Stimulated activated memory B cell treated with anti-CD40 and anti-IgM and Interleukin-4, amounts not matched to agents 10 μg/mL and 1 μg/mL and 100 μg/mL, for 72 hours (primary cell): ENCODE results near the gene HIGD1A.

ENCODE experiments used
- ATAC-seq: fragments of 150-1000 bp; cut with Tn5 transposase; 2 replicates; pipeline ENCODE4 v1.10.0; 2021
- H3K27ac Mint-ChIP-seq: one replicate; pipeline ENCODE4 v1.8.0; 2022; ENCODE audit warnings: mild to moderate bottlenecking, mixed read lengths
- H3K27me3 Mint-ChIP-seq: one replicate; pipeline ENCODE4 v1.8.0; 2022; ENCODE audit warnings: mixed read lengths
- H3K36me3 Mint-ChIP-seq: one replicate; pipeline ENCODE4 v1.8.0; 2022; ENCODE audit warnings: mixed read lengths
- H3K4me1 Mint-ChIP-seq: one replicate; pipeline ENCODE4 v1.8.0; 2022; ENCODE audit warnings: mixed read lengths
- H3K4me3 Mint-ChIP-seq: one replicate; pipeline ENCODE4 v1.8.0; 2022; ENCODE audit warnings: mild to moderate bottlenecking, moderate library complexity, mixed read lengths
- H3K9me3 Mint-ChIP-seq: one replicate; pipeline ENCODE4 v1.8.0; 2022; ENCODE audit warnings: mixed read lengths

Gene HIGD1A

DNA sequence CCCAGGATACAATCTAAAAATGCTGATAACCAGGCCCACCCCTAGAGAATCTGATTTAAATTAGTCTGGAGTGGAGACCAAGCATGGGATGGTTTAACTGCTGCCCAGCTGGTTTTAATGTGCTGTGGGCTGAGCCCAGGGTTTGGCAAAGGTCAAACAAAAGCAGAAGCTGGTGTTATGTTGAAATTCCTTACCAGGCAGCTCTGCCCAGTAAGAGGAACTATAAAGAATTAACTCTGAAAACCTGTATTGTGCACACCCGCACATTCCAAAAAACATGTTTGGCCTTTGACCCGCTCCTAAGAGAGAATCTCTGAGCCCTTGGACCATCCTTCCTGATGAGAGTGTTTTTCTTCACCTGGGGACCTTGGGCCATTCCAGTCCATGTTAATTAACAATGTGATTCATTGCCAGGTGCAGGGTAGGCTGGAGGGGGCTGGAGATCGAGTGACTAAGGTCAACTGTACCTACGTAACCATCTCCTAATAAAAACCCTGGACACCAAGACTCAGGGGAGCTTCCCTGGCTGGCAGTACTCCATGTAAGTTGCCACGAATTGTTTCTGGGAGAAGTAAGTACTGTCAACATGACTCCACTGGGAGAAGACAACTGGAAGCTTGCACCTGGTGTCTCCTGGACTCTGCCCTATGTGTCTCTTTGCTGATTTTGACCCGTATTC is 42.1 kb downstream of the HIGD1A start:
- ATAC-seq = no peak
- Mint-ChIP-seq H3K27me3 (no peaks in the 10 kb centered on the region), H3K36me3 (no peaks in the 10 kb centered on the region), H3K9me3 (no peaks in the 10 kb centered on the region), H3K4me1 (no peaks in the 10 kb centered on the region), H3K4me3 (no peak overlapping the region), H3K27ac (no peak overlapping the region)

DNA sequence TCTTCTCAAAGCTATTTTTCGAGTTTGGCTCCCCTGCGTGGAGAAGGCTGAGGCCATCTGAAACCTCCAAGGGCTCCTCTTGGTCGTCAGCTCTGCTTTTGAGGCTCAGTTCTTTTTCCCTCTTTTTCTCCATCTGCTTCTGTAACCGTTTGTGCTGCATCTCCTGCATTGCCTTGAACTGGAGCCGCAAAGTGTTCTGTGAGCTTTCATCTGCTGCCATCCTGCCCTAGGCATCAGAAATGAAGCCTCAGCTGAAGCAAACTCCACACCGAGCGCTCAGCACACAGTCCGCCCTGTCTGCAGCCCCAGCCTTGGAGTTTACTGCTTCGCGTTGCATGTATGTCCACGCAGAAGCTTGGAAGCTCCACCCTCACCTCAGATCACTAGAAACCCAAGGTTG is 46.2 kb downstream of the HIGD1A start:
- Mint-ChIP-seq H3K4me3 (no peak overlapping the region), H3K9me3 (no peaks in the 10 kb centered on the region), H3K27me3 (no peaks in the 10 kb centered on the region), H3K27ac (no peak overlapping the region), H3K4me1 (no peaks in the 10 kb centered on the region), H3K36me3 (no peaks in the 10 kb centered on the region)
- ATAC-seq = no peak

- no peak overlapping the region for H3K4me3 Mint-ChIP-seq
- no peaks in the 10 kb centered on the region for H3K27me3 Mint-ChIP-seq
- H3K36me3 Mint-ChIP-seq = no peaks in the 10 kb centered on the region
- no peaks in the 10 kb centered on the region for H3K4me1 Mint-ChIP-seq
- ATAC-seq = no peak
- no peak overlapping the region for H3K27ac Mint-ChIP-seq
- H3K9me3 Mint-ChIP-seq = no peaks in the 10 kb centered on the region
These were observed 47.5 kb downstream of the HIGD1A start for GRCh38 chr3:42756681-42757213.

DNA sequence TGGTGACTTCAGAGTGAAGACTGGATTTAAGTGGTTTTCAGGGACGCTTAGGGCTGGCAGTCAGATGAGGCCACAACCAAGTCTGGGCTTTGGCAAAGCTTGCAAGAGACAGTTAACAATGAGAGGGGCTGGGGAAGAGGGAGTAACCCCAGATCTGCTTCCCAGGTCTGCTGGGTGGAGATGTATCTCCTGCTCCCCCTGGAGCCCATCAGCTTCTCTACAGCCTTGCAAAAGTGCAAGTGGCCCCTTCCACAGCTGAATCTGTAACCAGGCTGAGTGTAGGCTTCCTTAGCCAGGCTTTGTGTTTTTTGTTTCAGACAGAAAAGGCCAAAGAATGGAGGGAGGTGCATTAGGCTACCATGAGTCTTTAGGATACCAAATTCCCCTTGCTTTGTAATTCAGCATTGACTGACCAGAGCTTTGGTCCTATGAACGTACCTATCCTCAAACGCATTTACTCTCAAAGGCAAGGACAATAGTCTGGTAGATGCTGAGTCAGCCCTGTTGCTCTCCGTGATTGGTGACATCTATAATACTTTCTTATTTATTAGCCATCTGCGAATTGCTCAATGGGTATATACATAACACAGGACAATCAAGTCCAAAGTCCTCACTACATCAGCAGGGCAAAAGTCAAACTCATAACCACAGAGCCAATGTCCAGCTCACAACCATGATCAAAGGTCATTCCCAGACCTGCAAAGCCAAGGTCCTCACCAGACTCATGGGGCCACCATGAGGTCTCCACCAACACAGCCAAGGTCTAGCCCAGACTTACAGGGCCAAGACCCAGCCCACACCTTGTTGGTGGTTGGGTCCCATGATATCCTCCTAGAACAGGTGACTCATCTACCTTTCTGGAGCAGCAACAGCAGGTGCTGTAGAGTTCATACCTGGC is 48.4 kb downstream of the HIGD1A start:
- no peak for ATAC-seq
- Mint-ChIP-seq H3K4me1 (no peaks in the 10 kb centered on the region), H3K9me3 (no peaks in the 10 kb centered on the region), H3K36me3 (no peaks in the 10 kb centered on the region), H3K4me3 (no peak overlapping the region), H3K27me3 (no peaks in the 10 kb centered on the region), H3K27ac (no peak overlapping the region)

GRCh38 chr3:42753757-42754156 is 50.5 kb downstream of the HIGD1A start:
- Mint-ChIP-seq H3K4me1 (no peaks in the 10 kb centered on the region), H3K27ac (no peak overlapping the region), H3K9me3 (no peaks in the 10 kb centered on the region), H3K4me3 (no peak overlapping the region), H3K27me3 (no peaks in the 10 kb centered on the region), H3K36me3 (no peaks in the 10 kb centered on the region)
- ATAC-seq = no peak

DNA sequence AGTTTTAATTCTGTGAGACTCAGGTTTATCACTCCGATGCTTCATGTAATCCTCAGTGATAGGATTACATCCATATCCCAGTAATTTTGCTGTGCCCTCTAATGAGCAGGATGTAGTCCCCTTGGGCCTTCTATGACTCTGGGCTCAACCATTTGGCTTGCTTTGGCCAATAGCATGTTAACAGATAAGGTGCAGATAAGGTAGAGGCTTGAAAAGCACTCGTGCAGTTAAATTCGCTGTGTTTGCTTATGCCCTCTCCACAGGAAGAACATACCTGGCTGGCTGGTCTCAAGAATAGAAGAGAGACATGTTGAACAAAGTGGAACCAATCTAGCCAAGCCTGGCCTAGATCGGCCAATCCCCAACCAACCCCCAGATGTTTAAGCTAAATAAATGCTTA is 51.3 kb downstream of the HIGD1A start:
- H3K27me3 Mint-ChIP-seq = no peaks in the 10 kb centered on the region
- H3K4me3 Mint-ChIP-seq = no peak overlapping the region
- no peak overlapping the region for H3K27ac Mint-ChIP-seq
- H3K36me3 Mint-ChIP-seq = no peaks in the 10 kb centered on the region
- no peaks in the 10 kb centered on the region for H3K4me1 Mint-ChIP-seq
- ATAC-seq = no peak
- no peaks in the 10 kb centered on the region for H3K9me3 Mint-ChIP-seq

GRCh38 chr3:42752441-42752840 is 51.8 kb downstream of the HIGD1A start:
- no peak overlapping the region for H3K4me3 Mint-ChIP-seq
- H3K36me3 Mint-ChIP-seq = no peaks in the 10 kb centered on the region
- H3K27me3 Mint-ChIP-seq = no peaks in the 10 kb centered on the region
- no peaks in the 10 kb centered on the region for H3K4me1 Mint-ChIP-seq
- H3K9me3 Mint-ChIP-seq = no peaks in the 10 kb centered on the region
- no peak for ATAC-seq
- H3K27ac Mint-ChIP-seq = no peak overlapping the region

DNA sequence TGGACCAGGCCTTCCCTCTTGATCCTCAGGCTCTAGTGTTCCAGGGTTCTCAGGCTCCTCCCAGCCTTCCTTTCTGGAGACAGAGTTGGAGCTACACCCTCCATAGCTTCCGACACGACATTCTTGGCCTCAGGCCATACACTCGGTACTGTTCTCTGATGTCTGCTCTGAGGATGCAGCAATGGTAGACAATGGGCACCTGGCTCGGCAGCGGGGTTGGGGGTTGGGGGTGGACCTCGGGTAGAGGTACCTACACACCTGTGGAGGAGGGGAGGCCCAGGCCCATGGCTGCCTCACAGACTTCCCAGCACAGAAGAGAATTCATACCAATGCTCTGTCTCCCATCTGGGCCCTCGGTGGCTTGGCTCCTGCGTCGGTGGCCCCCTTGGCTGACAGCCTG is 52.7 kb downstream of the HIGD1A start:
- H3K4me3 Mint-ChIP-seq = no peak overlapping the region
- ATAC-seq = no peak
- no peaks in the 10 kb centered on the region for H3K36me3 Mint-ChIP-seq
- no peaks in the 10 kb centered on the region for H3K27me3 Mint-ChIP-seq
- H3K9me3 Mint-ChIP-seq = no peaks in the 10 kb centered on the region
- H3K27ac Mint-ChIP-seq = no peak overlapping the region
- H3K4me1 Mint-ChIP-seq = no peaks in the 10 kb centered on the region

- ATAC-seq = no peak
- Mint-ChIP-seq H3K4me1 (no peaks in the 10 kb centered on the region), H3K27ac (no peak overlapping the region), H3K27me3 (no peaks in the 10 kb centered on the region), H3K4me3 (no peak overlapping the region), H3K36me3 (no peaks in the 10 kb centered on the region), H3K9me3 (no peaks in the 10 kb centered on the region)
These were observed 53.5 kb downstream of the HIGD1A start for GRCh38 chr3:42750834-42751233.

- Mint-ChIP-seq H3K36me3 (no peaks in the 10 kb centered on the region), H3K9me3 (no peaks in the 10 kb centered on the region), H3K4me3 (no peak overlapping the region), H3K27me3 (no peaks in the 10 kb centered on the region), H3K4me1 (no peaks in the 10 kb centered on the region), H3K27ac (no peak overlapping the region)
- no peak for ATAC-seq
These were observed 54.5 kb downstream of the HIGD1A start for GRCh38 chr3:42749753-42750231.

DNA sequence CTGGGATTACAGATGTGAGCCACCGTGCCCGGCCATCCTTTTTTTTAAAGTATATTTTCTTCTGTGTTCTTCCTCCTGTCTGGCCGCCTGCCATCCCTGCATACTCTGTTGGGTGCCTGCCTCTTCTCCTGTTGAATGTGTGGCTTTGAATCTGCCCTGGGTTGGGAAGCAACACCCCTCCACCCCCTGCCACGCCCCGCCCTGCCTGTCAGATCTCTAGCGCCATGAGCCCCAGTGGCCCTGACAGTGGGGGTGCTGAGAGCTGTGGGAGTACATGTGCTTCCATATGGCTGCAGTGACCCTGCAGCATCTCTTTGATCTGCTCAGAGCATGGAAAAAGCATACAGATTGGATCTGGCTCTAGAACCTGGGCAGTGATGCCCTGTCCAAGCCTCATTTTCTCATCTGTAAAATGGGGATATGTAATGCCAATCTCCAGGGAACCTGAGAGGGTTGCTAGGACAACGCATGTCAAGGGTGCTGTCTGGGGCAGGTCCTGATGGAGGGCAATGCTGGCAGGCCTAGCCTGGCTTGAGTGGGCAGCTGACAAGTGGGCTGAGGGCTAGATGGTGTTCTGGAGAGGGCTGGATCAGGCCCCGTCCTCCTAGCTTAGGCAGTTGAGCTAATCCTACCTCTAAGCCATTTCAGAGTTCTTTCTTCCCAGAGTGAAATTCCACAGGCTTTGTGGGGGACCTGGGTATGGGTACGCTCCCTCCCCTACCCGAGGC is 55.1 kb downstream of the HIGD1A start:
- ATAC-seq = no peak
- no peaks in the 10 kb centered on the region for H3K9me3 Mint-ChIP-seq
- no peak overlapping the region for H3K4me3 Mint-ChIP-seq
- H3K4me1 Mint-ChIP-seq = no peaks in the 10 kb centered on the region
- H3K36me3 Mint-ChIP-seq = no peaks in the 10 kb centered on the region
- H3K27me3 Mint-ChIP-seq = no peaks in the 10 kb centered on the region
- H3K27ac Mint-ChIP-seq = no peak overlapping the region

GRCh38 chr3:42747581-42747980 is 56.7 kb downstream of the HIGD1A start:
- Mint-ChIP-seq H3K27ac (no peak overlapping the region), H3K4me3 (no peak overlapping the region), H3K27me3 (no peaks in the 10 kb centered on the region), H3K9me3 (no peaks in the 10 kb centered on the region), H3K36me3 (no peaks in the 10 kb centered on the region), H3K4me1 (no peaks in the 10 kb centered on the region)
- ATAC-seq = no peak

GRCh38 chr3:42746455-42747450 is 57.5 kb downstream of the HIGD1A start:
- ATAC-seq = no peak
- Mint-ChIP-seq H3K9me3 (no peaks in the 10 kb centered on the region), H3K27me3 (no peaks in the 10 kb centered on the region), H3K4me3 (no peak overlapping the region), H3K36me3 (no peaks in the 10 kb centered on the region), H3K27ac (no peak overlapping the region), H3K4me1 (no peaks in the 10 kb centered on the region)

GRCh38 chr3:42745776-42746454 is 58.4 kb downstream of the HIGD1A start:
- Mint-ChIP-seq H3K27ac (no peak overlapping the region), H3K4me1 (no peaks in the 10 kb centered on the region), H3K27me3 (no peaks in the 10 kb centered on the region), H3K9me3 (no peaks in the 10 kb centered on the region), H3K4me3 (no peak overlapping the region), H3K36me3 (no peaks in the 10 kb centered on the region)
- ATAC-seq = no peak
